Measurements from ENCODE around the gene TCF4.

TCF4 gene

DNA sequence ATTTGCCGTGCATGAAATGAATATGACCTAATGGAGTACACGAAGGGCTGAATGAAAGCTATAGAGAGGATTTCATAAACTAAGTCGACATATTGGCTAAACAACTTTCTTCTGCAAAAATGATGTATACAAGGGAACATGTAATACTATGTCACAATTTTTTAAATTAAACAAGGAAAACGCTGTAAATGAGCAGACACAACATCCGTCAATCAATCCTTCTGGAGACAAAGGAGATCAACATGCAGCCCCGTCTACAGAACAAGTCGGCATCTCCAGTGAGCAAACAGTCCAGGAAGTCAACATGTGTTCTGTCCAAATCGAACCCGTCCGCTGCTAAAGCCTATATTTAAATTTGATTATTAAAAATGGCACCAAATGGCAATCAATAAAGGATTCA, 180.8 kb downstream of the TCF4 start:
- no peak overlapping the region for H3K27ac ChIP-seq
- TF ChIP-seq, protein P1, sequence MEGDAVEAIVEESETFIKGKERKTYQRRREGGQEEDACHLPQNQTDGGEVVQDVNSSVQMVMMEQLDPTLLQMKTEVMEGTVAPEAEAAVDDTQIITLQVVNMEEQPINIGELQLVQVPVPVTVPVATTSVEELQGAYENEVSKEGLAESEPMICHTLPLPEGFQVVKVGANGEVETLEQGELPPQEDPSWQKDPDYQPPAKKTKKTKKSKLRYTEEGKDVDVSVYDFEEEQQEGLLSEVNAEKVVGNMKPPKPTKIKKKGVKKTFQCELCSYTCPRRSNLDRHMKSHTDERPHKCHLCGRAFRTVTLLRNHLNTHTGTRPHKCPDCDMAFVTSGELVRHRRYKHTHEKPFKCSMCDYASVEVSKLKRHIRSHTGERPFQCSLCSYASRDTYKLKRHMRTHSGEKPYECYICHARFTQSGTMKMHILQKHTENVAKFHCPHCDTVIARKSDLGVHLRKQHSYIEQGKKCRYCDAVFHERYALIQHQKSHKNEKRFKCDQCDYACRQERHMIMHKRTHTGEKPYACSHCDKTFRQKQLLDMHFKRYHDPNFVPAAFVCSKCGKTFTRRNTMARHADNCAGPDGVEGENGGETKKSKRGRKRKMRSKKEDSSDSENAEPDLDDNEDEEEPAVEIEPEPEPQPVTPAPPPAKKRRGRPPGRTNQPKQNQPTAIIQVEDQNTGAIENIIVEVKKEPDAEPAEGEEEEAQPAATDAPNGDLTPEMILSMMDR (conservative IDR thresholded peaks at IDR 0.05): no peak

DNA sequence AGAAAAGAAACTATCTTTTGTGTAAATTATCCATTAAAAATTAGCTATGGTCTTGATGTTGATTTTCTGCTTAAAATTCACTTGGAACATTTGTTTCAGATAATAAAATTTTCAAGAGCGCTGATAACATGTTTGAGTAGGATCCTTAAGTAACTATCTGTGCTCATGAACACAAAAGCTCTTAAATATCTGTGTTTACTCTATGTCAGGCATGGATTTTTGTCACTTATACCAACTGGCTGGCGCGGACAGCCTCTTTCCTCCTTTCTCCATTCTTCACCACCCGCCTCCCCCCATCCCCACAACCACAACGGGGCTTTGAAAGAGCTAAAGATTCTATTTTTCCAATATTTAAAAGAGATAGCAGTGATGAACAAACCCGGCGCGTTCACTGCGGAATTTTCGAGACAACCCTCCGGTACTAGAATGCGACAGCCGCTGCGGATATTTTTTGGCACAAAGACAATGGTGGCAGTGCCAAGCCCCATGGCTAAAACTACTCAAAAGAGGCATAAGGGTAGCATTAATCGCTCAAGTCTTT, 181.5 kb downstream of the TCF4 start:
- no peak overlapping the region for H3K27ac ChIP-seq
- TF ChIP-seq, protein P1 (conservative IDR thresholded peaks at IDR 0.05): no peak

DNA sequence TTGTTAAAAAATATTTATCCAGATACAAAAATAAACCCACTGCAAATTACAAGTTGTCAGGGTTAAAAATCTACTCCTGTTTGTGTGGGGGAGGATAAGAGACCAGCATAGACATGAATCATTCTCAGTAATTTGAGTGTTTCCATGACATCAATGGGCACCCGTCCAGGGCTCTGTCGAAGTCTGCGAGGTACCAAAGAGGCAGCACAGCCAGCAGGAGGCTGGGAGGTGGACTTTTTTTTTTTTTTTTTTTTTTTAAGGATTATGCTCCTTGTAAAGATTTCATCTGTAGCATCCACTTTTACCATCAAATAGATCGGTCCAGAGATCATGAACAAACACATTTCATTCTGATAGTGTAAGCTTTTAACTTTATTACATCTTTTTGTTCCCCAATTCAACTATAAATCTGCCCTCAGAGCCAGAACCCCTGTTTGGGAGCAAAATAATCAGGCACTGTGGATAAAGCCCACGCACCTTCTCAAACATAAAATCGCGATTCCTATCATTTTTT, 182.0 kb downstream of the TCF4 start:
- no peak overlapping the region for H3K27ac ChIP-seq
- TF ChIP-seq, protein P1 (conservative IDR thresholded peaks at IDR 0.05): no peak

DNA sequence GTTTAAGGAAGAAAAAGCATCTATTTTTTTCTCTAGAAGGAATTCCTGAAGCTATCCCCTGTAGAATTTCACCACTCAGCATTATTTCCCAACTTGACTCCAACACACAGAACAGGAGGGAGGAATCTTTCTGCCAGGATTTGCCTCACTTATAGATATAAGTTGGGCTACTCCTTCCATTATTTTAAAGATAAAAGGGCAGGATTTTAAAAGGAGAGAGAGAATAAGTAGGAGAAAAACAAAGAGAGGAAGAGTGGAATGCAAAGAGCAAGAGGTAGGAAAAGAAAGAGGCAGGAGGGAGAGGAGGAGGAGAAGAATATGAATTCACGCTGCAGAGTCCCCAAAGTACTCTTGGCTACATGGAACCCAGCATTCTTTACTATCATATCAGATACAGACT, 182.5 kb downstream of the TCF4 start:
- H3K27ac ChIP-seq: no peak overlapping the region
- TF ChIP-seq, protein P1 (conservative IDR thresholded peaks at IDR 0.05): no peak

DNA sequence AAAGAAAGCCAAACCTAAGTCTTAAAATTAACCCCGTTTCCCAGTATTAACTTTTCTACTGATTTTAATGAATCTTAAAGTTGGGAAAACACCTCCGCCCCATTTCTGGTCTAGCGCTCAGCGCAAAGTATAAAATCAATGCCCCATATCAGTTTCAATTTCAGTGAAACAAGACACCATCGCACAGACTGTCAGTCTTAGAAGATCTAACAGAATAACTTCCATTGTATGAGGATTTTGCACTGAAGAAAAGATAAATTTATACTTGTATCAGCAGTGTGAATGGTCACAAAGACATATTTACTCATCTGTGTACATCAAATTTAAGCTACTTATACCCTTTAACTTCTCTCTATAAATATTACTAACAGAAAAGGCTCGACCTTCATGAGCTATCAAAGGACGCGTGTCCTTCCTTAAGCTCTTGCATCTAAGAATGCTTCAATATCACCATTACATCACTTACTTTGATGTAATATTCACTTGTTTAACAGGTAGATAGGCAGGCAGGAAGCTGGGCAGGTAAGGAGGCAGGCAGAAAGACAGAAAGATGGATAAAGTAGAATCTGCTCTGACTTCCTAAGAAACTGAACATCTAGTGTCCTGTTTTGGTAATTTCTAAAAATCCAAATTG, 183.0 kb downstream of the TCF4 start:
- TF ChIP-seq, protein P1 (conservative IDR thresholded peaks at IDR 0.05): no peak
- no peak overlapping the region for H3K27ac ChIP-seq

DNA sequence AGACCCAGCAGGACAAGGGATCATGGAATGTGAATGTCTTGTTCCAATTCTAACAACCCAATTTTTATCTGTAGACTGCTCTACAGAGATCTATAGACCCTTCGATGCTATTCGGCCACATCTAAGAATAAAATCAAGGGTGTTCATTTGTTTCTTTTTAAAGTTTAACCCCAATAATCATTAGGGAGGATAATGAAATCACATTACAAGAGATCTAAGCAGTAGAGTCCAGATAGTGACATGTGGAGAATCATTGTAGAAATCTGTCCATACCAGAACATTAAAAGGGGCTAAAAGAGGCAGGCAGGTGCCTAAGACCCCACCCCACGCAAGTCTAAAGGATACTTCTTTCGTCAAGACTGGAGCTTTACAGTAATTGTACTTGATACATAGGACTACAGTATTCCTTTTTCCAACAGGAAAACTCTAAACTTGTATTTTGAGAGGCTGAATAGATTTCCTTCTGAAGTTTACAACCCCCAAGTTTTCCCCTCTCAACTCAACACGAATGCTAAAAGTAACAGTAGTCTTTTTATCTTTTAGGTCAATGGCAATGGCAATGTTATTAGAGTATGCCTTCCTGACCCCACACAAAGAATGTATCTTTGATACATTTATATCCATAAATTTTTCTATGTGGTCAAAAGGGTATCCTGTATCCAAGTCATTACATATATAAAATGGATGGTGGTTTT, 183.7 kb downstream of the TCF4 start:
- TF ChIP-seq, protein P1 (conservative IDR thresholded peaks at IDR 0.05): no peak

DNA sequence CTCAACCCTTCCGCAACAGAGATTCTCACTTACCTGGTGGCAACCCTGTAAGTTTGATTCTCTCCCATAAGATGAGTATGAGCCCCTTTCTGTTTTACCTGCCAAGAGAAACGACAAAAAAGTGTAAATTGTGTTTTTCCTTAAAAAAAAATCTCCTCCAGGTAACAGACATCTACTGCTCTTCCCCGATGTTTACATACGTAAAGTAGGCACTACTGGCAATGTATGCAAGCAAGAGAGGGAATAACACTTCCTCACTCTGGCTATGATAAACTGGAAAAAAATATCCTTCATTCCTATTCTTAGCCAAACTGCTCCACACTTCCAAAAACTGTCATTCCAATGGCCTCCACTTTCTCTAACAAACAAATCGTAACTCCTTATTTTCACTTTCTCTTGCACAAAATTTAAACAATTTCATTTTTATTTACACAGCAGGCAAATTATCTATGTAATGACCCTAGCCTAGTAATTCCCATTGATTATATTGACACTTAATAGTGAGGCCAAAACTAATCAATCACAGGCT, 184.5 kb downstream of the TCF4 start:
- TF ChIP-seq, protein P1 (conservative IDR thresholded peaks at IDR 0.05): no peak
- H3K27ac ChIP-seq: no peak overlapping the region

More for the DNA sequence above, 183.7 kb downstream of the TCF4 start:
- H3K27ac ChIP-seq: no peak overlapping the region
